ENCODE results near the gene RBM47. TPM values are rescaled to one million over a fixed set of nuclear protein-coding genes. Genes with fewer than 3 reads are reported as not detected.

Gene RBM47
- total RNA-seq, 2 experiments from 2014 or later: 0.60 to 0.66 TPM

DNA sequence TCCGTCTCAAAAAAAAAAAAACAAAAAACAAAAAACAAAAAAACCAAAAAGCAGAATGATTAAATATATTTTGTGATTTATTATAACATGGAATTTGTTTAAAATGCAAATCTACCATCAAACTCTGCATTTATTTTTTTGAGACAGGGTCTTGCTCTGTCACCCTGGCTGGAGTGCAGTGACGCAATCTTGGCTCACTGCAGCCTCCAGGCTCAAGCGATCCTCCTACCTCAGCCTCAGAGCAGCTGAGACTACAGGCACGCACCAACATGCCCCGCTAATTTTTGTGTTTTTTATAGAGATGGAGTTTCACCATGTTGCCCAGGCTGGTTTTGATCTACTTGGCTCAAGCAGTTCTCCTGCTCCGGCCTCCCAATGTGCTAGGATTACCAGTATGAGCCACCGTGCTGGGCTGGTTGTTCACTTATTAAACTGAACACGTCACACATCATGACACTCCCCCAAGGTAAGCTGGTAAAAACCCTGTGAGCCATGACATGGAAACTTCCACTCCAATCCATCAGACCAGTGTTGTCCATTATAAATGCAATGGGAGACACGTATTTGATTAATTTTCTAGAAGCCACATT lies 45.7 kb downstream of the RBM47 start:
- Mint-ChIP-seq H3K27ac (no peak overlapping the region), H3K4me3 (no peak overlapping the region), H3K27me3 (ENCODE audit: low read depth) (peaks cover 16% of the 10 kb centered on the region), H3K4me1 (ENCODE audit: low read depth) (peaks cover 7% of the 10 kb centered on the region), H3K9me3 (ENCODE audit: insufficient read depth) (no peaks in the 10 kb centered on the region), H3K36me3 (ENCODE audit: low read depth) (no peaks in the 10 kb centered on the region)
- no peak for DNase-seq
- CTCF ChIA-PET: no interaction called here
- ATAC-seq: no peak
- POLR2A ChIA-PET: no interaction called here

- ChIA-PET CTCF (no interaction called here), POLR2A (no interaction called here)
- no peaks in the 10 kb centered on the region for H3K36me3 Mint-ChIP-seq (ENCODE audit: low read depth)
- no peak for ATAC-seq
- H3K27ac Mint-ChIP-seq: no peak overlapping the region
- no peak overlapping the region for H3K4me3 Mint-ChIP-seq
- H3K27me3 Mint-ChIP-seq (ENCODE audit: low read depth): peaks cover 16% of the 10 kb centered on the region
- DNase-seq: no peak
- H3K9me3 Mint-ChIP-seq (ENCODE audit: insufficient read depth): no peaks in the 10 kb centered on the region
- H3K4me1 Mint-ChIP-seq (ENCODE audit: low read depth): peaks cover 7% of the 10 kb centered on the region
Measured at GRCh38 chr4:40582413-40582812, 47.3 kb downstream of the RBM47 start.

DNA sequence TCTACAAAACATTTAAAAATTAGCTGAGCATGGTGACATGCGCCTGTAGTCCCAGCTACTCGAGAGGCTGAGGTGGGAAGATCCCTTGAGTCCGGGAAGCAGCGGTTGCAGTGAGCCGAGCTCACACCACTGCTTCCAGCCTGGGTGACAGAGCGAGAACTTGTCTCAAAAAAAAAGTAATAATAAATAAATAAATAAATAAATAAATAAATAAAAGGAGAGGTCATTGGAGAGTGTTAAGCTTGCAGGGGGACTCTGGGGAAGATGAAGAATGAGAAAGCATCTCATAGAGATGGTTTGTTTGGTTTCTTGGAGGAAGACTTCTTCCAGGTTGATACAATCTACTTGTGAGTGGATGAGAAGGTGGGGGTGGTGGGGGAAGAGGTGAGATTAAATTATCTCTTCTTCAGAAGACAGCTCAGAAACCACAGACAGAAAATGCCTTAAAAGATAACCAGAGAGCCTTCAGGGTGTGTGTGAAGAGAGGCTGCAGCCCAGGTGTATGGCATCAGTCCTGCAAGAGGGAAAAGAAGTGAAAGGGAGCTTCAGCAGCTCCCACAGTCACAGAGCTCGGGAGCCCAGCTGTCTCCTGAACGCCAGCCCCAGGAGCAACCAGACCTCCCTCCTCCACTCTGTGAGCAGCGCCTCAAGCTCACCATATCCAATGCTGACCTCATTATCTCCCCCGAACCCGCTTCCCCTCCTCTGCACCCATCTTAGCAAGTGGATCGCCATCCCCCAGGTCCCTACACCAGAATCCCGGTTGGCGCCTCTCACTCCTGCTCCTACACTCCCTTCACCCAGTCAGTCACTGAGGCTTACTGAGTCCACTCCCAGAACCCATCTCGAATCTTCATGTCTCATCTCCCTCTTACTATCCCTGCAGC lies 48.2 kb downstream of the RBM47 start:
- Mint-ChIP-seq H3K36me3 (ENCODE audit: low read depth) (no peaks in the 10 kb centered on the region), H3K4me3 (no peak overlapping the region), H3K4me1 (ENCODE audit: low read depth) (peaks cover 15% of the 10 kb centered on the region), H3K27me3 (ENCODE audit: low read depth) (peaks cover 12% of the 10 kb centered on the region), H3K9me3 (ENCODE audit: insufficient read depth) (no peaks in the 10 kb centered on the region), H3K27ac (no peak overlapping the region)
- ATAC-seq (no peak), DNase-seq (no peak)
- ChIA-PET POLR2A (no interaction called here), CTCF (interaction anchor here (0.6 kb wide), 1 partner anchor 31 kb away, joined by 3 read pairs; no protein-coding TSS in a partner anchor)

GRCh38 chr4:40579983-40580382 lies 49.7 kb downstream of the RBM47 start:
- H3K36me3 Mint-ChIP-seq (ENCODE audit: low read depth): no peaks in the 10 kb centered on the region
- DNase-seq: no peak
- H3K9me3 Mint-ChIP-seq (ENCODE audit: insufficient read depth): no peaks in the 10 kb centered on the region
- POLR2A ChIA-PET: no interaction called here
- CTCF ChIA-PET: no interaction called here
- no peak overlapping the region for H3K4me3 Mint-ChIP-seq
- no peak overlapping the region for H3K27ac Mint-ChIP-seq
- ATAC-seq: no peak
- peaks cover 5% of the 10 kb centered on the region for H3K27me3 Mint-ChIP-seq (ENCODE audit: low read depth)
- H3K4me1 Mint-ChIP-seq (ENCODE audit: low read depth): peaks cover 21% of the 10 kb centered on the region

DNA sequence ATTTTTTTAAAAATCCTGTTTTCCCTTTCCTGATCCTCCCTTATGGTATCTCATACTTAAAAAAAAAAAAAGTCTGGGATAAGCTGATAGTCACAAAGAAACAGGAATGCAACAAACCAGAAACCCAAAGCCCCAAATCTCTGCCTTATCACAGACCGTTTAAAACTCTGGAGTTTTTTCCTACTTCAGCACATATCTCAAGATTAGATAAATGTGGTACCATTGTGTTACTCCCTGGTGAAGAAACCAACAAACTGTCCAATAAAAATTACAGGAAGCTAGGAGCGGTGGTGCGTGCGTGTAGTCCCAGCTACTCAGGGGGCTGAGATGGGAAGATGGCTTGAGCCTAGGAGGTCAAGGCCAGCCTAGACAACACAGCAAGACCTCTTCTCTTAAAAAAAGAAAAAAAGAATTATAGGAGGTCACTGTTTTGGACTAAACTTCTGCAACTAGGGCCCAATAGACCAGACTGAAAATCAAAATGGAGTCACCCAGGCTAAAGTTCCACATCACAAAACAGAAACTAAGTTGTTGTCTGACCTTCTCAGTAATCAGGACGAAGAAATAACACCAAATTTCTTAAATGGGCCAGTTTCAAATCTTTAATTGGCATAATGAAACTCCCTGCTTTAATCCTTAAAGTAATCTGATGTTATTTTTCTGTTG lies 51.9 kb downstream of the RBM47 start:
- POLR2A ChIA-PET: interaction anchor here (0.7 kb wide), 1 partner anchor 210 kb away, joined by 3 read pairs; no protein-coding TSS in a partner anchor
- H3K36me3 Mint-ChIP-seq (ENCODE audit: low read depth): no peaks in the 10 kb centered on the region
- no peaks in the 10 kb centered on the region for H3K9me3 Mint-ChIP-seq (ENCODE audit: insufficient read depth)
- no peak overlapping the region for H3K27ac Mint-ChIP-seq
- peaks cover 28% of the 10 kb centered on the region for H3K4me1 Mint-ChIP-seq (ENCODE audit: low read depth)
- H3K4me3 Mint-ChIP-seq: no peak overlapping the region
- CTCF ChIA-PET: no interaction called here
- no peak for ATAC-seq
- peaks cover 2% of the 10 kb centered on the region for H3K27me3 Mint-ChIP-seq (ENCODE audit: low read depth)
- no peak for DNase-seq

GRCh38 chr4:40576651-40577480 lies 52.8 kb downstream of the RBM47 start:
- ATAC-seq (no peak), DNase-seq (no peak)
- ChIA-PET CTCF (interaction anchor here (1.0 kb wide), 1 partner anchor 26 kb away, joined by 3 read pairs; no protein-coding TSS in a partner anchor), POLR2A (no interaction called here)
- H3K27me3 Mint-ChIP-seq (ENCODE audit: low read depth): peaks cover 2% of the 10 kb centered on the region
- no peak overlapping the region for H3K4me3 Mint-ChIP-seq
- no peak overlapping the region for H3K27ac Mint-ChIP-seq
- H3K4me1 Mint-ChIP-seq (ENCODE audit: low read depth): peaks cover 27% of the 10 kb centered on the region
- no peaks in the 10 kb centered on the region for H3K36me3 Mint-ChIP-seq (ENCODE audit: low read depth)
- no peaks in the 10 kb centered on the region for H3K9me3 Mint-ChIP-seq (ENCODE audit: insufficient read depth)

- ATAC-seq: no peak
- H3K4me3 Mint-ChIP-seq: no peak overlapping the region
- no peak overlapping the region for H3K27ac Mint-ChIP-seq
- DNase-seq: no peak
- no peaks in the 10 kb centered on the region for H3K36me3 Mint-ChIP-seq (ENCODE audit: low read depth)
- peaks cover 21% of the 10 kb centered on the region for H3K4me1 Mint-ChIP-seq (ENCODE audit: low read depth)
- CTCF ChIA-PET: interaction anchor here (1.0 kb wide), 1 partner anchor 25 kb away, joined by 3 read pairs; no protein-coding TSS in a partner anchor
- H3K27me3 Mint-ChIP-seq (ENCODE audit: low read depth): peaks cover 2% of the 10 kb centered on the region
- POLR2A ChIA-PET: no interaction called here
- H3K9me3 Mint-ChIP-seq (ENCODE audit: insufficient read depth): no peaks in the 10 kb centered on the region
Measured at GRCh38 chr4:40575846-40576245, 53.8 kb downstream of the RBM47 start.

GRCh38 chr4:40573593-40574311 lies 55.9 kb downstream of the RBM47 start:
- POLR2A ChIA-PET: no interaction called here
- no peaks in the 10 kb centered on the region for H3K36me3 Mint-ChIP-seq (ENCODE audit: low read depth)
- peaks cover 2% of the 10 kb centered on the region for H3K27me3 Mint-ChIP-seq (ENCODE audit: low read depth)
- no peaks in the 10 kb centered on the region for H3K9me3 Mint-ChIP-seq (ENCODE audit: insufficient read depth)
- CTCF ChIA-PET: no interaction called here
- H3K27ac Mint-ChIP-seq: no peak overlapping the region
- H3K4me1 Mint-ChIP-seq (ENCODE audit: low read depth): peaks cover 21% of the 10 kb centered on the region
- H3K4me3 Mint-ChIP-seq: no peak overlapping the region
- DNase-seq: no peak
- ATAC-seq: no peak

DNA sequence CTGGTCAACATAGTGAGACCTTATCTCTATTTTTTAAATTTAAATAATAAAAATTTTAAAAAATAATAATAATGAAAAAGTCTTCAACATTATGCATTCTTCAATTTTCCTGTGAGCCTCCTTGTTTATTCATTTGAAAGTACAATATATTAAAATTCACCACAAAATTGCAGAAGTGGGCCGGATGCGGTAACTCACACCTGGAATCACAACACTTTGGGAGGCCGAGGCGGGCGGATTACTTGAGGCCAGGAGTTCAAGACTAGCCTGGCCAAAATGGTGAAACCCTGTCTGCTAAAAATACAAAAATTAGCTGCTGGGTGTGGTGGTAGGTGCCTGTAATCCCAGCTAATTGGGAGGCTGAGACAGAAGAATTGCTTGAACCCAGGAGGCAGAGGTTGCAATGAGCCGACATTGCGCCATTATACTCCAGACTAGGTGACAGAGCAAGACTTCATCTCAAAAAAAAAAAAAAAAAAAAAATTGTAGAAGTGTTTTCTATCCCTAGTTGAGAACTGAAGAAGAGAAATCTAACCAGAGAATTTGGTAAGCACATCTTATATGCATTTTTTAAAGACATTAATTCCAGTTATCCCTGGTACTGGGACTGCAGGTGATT lies 56.9 kb downstream of the RBM47 start:
- H3K27me3 Mint-ChIP-seq (ENCODE audit: low read depth): peaks cover 2% of the 10 kb centered on the region
- no peak overlapping the region for H3K27ac Mint-ChIP-seq
- CTCF ChIA-PET: no interaction called here
- DNase-seq (no peak), ATAC-seq (no peak)
- no peaks in the 10 kb centered on the region for H3K36me3 Mint-ChIP-seq (ENCODE audit: low read depth)
- H3K4me3 Mint-ChIP-seq: no peak overlapping the region
- peaks cover 21% of the 10 kb centered on the region for H3K4me1 Mint-ChIP-seq (ENCODE audit: low read depth)
- POLR2A ChIA-PET: no interaction called here
- no peaks in the 10 kb centered on the region for H3K9me3 Mint-ChIP-seq (ENCODE audit: insufficient read depth)

DNA sequence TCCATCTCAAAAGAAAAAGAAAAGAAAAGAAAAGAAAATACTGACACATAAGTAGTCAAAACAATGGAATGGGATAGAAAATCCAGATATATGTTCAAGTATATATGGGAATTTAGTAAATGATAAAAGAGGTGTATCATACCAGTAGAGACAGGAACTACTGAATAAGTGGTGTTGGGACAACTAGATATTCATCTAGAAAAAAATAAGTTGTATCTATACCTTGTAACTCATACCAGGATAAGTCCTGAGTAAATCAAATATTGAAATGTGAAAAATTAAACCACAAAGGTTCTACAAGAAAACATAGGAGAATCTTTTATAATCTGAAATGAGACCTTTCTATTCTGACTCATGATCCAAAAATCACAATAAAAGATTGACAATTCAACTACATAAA lies 58.5 kb downstream of the RBM47 start:
- Mint-ChIP-seq H3K36me3 (ENCODE audit: low read depth) (no peaks in the 10 kb centered on the region), H3K27me3 (ENCODE audit: low read depth) (peaks cover 2% of the 10 kb centered on the region), H3K4me3 (no peak overlapping the region), H3K4me1 (ENCODE audit: low read depth) (peaks cover 10% of the 10 kb centered on the region), H3K9me3 (ENCODE audit: insufficient read depth) (no peaks in the 10 kb centered on the region), H3K27ac (no peak overlapping the region)
- CTCF ChIA-PET: no interaction called here
- ATAC-seq (no peak), DNase-seq (no peak)
- POLR2A ChIA-PET: no interaction called here

Measured in activated CD8-positive, alpha-beta T cell treated with anti-CD3 and anti-CD28 coated beads, Interleukin-2, amount 10 ng/mL, durations not matched to agents 7 days and 5 days (primary cell).